Activated CD8-positive, alpha-beta memory T cell treated with anti-CD3 and anti-CD28 coated beads for 36 hours (primary cell): ENCODE results near the gene MEGF6. TPM values are rescaled to one million over a fixed set of nuclear protein-coding genes. Genes with fewer than 3 reads are reported as not detected.

Experiments used
- CTCF ChIA-PET: fragments of 350-600 bp; sonication (Branson Sonifier 250); formaldehyde crosslinking; loops from one replicate; lab custom pipeline; 2021; ENCODE audit warnings: antibody characterized with exemption; lab: Charles Lee
- POLR2A ChIA-PET: fragments of 350-600 bp; sonication (Branson Sonifier 250); formaldehyde crosslinking; loops from one replicate; lab custom pipeline; 2021; ENCODE audit warnings: antibody characterized with exemption; lab: Charles Lee
- total RNA-seq, 2 experiments: library from RNA; stranded (reverse); gene quantifications; one replicate each; pipeline ENCODE4 v1.2.3, GENCODE V29; 2021

Gene MEGF6
- total RNA-seq, 2 experiments from 2014 or later = 1.3 to 1.6 TPM

DNA sequence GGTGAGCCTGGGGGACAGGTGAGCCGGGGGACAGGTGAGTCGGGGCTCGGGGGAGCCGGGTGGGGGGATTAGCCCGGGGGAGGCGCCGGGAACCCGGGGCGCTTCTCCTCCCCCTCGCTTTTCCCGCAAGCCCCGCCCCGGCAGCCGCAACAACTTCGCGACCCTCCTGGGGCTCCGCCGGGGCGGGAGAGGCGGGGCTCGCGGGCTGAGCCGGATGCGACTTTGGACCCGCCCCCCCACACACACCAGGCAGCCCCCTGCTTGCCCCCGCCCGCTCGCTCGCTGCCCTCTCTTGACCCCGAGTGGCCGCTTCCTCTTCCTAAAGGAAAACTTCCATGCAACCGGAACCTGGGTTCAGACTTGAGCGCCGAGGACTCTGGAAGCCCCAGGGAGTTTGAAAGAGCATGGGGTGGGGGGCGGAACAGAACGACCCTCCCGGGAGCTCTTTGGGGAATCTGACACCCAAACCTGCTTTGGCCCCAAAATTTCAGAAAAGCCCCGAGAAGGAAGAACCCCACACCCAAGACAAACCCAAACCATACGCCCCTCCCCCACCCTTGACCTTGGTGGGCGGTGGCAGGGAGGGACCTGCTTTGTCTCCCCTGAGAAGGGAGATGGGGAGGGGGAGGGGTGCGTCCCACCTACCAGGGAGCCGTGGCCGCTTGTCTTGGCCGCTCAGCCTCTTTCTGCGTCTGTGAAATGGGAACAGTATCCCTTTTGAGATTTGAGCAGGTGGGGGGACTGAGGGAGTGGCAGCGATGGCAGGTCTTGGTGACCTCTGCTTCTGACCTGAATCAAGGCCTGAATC lies 156.3 kb downstream of the MEGF6 start:
- POLR2A ChIA-PET = no interaction called here
- CTCF ChIA-PET = interaction anchor here (2.4 kb wide), 1 partner anchor 27 kb away, joined by 13 read pairs; no protein-coding TSS in a partner anchor

DNA sequence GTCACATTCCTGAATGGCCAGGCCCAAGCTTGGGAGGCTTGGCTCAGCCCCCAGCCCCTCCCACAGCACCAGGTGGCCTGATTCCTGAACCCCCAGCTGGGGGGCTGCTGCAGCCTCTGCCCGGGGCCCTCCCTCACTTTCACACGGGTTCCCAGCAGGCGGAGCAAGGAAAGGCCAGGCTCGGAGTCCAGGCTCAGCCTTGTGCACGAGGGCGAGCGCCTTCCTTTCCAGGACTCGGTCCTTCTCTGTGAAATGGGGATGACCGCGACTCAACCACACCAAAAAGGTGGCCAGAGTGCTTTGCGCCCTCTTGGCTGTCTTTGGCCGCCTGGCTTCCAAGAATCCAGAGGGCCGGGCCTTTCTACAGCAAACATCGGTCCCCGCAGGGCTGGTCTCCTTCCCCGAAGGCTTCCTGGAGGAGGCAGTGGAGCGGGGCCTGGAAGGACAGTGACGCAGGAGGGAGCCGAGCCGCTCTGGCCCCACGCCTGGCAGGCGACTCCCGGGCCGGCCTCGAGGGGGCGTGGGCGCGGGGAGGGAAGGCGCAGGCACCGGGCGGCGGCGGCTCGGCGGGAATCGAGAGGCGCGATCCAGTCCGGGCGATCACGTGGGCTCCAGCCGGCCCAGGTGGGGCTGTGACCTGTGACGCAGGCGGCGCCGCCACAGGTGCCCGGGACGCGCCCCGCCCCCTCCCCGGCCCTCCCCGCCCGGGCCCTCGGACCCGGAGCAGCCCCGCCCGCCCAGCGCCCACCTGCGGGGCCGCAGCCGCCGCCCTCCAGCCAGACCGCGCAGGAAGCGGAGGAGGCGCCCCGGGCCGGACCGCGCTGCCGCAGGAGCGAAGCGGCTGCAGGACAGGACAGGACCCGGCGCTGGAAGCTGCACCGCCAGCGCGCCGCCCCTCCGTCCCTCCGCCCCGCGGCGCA lies 157.2 kb downstream of the MEGF6 start, which contains the start of gene ARHGEF16:
ARHGEF16 (plus strand) TSS at position 775 of the 920 bp plus-strand sequence. CDS start 8,420 bp downstream, outside the sequence.
- ChIA-PET POLR2A (interaction anchor here (1.5 kb wide), 1 partner anchor 165 kb away, joined by 4 read pairs; no protein-coding TSS in a partner anchor), CTCF (interaction anchor here (0.7 to 2.4 kb wide), 11 partner anchors 15 to 965 kb away, joined by 3 to 45 read pairs (median 5); partner anchors contain the start of gene TP73)

DNA sequence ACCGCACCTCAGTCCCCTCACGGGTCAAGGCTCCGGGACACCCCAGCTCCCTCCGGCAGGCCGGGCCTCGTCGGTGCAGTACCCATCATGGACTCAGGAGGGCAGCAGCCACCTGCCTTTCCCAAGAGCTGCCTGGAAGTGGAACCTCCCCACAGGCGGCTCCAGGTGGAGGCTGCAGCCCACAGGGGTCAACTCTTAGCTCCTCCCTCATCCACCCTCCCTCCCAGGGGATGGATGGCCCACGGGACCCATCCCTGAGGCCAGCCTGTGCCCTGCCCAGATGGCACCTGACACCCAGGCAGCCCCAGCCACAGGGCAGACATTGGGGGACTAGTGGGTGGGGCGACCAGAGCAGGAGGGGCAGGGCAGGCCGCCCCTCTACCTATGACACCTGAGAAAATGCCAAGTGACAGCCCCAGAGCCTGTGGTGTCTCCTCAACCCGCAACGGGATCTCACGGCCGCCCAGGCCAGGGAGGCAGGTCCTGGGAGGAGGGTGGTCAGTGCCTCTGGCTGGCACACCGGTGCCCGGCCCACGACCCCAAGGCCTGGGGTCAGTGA lies 158.0 kb downstream of the MEGF6 start:
- ChIA-PET CTCF (interaction anchor here (0.6 to 2.4 kb wide), 23 partner anchors 14 to 964 kb away, joined by 3 to 45 read pairs (median 5); partner anchors contain the start of gene TP73), POLR2A (interaction anchor here (1.5 kb wide), 1 partner anchor 166 kb away, joined by 4 read pairs; no protein-coding TSS in a partner anchor)

DNA sequence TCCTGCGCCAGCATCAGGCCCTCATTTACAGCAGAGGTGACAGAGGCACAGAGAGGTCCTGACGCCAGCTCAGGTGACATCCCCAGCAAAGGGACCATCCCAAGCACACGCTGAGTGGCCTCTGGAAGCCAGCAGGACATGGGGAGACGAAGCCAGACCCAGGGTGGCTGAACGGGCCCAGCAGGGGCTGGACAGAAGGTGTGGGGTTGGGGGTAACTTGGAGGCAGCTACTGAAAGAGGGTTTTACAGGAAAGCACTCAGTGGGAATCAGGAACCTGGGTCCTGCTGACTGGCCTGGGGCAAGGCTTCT lies 158.5 kb downstream of the MEGF6 start:
- CTCF ChIA-PET = interaction anchor here (0.6 to 2.4 kb wide), 22 partner anchors 14 to 964 kb away, joined by 3 to 45 read pairs (median 5); partner anchors contain the start of gene TP73
- POLR2A ChIA-PET = interaction anchor here (1.5 kb wide), 1 partner anchor 166 kb away, joined by 4 read pairs; no protein-coding TSS in a partner anchor

DNA sequence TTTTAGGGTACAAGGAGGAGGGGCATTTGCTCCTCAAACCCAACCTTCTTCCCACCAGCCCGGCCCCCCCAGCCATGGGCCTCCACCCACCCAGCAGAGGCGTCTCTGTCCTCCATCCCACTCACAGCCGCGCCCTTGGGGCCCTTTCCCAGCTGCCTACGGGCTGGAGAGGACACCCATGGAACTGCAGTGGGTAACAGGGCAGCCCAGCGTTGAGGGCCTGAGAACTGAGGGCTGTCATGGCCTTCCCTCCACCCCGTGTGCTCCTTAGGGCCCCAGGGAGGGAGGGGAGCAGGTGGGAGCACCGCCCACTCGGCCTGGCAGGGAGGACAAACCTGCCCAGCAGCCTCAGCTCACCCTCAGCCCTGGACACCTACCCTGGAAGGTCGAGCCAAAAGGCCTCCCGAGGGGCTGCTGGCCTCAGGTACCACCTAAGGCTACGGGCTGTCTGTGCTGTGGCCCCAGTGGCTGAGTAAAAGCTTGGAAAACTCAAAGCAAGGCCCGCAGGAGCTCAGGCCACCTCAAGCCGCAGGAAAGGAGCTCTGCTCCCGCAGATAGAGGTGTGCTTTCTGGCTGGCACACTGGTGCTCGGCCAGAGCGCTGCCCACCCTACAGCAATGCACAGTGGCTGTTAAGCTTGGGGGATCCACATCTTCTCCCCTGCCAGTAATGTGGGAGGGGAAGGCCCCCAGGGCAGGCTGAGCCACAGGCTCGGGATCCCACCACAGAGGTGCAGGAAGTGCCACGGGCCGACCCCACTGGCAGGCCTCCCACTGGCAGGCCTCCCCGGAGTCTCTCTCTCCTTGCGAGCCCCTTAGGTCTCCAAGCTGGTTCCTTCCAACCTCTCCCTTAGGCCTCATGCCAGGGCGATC lies 159.1 kb downstream of the MEGF6 start:
- CTCF ChIA-PET = interaction anchor here (0.6 to 2.4 kb wide), 21 partner anchors 13 to 963 kb away, joined by 3 to 45 read pairs (median 5); partner anchors contain the start of gene TP73
- POLR2A ChIA-PET = interaction anchor here (1.5 kb wide), 1 partner anchor 167 kb away, joined by 4 read pairs; no protein-coding TSS in a partner anchor

DNA sequence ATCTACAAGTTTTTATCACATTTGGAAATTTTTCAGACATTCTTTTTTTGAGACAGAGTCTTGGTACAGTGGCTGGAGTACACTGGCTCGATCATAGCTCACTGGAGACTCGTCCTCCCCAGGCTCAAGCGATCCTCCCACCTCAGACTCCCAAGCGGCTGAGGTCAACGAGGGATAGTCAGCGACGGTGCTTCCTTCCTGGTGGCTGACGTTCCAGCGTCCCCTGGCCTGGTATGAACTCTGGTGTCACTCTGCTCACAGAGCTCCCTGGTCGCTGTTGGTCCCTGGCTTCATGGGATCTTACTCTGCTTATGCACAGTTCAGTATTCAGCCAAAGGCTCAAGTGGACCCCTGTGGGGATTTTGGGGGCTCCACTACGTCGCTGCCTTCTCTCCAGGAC lies 160.3 kb downstream of the MEGF6 start:
- POLR2A ChIA-PET = no interaction called here
- CTCF ChIA-PET = interaction anchor here (1.2 kb wide), 1 partner anchor 168 kb away, joined by 4 read pairs; no protein-coding TSS in a partner anchor

DNA sequence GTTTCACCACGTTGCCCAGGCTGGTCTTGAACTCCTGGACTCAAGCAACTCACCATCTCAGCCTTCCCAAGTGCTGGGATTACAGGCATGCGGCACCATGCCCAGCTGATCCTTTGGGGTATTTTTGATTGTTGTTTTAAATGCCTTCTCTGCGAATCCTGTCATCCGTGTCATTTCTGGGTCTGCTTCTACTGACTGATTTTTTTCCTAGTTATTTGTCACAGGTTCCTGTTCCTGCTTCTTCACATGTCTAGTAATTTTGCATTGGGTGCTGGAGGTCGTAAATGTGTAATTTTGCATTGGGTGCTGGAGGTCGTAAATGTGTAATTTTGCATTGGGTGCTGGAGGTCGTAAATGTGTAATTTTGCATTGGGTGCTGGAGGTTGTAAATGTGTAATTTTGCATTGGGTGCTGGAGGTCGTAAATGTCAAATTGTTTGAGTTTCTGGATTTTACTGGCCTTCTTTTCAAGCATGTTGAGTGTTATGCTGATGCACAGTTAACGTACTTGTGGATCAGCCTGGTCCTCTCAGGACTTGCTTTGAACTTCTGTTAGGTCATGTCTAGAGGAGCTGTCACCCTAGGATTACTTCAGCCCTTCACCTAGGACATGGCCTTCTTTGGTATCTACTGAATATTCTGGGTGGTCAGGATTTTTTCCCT lies 161.0 kb downstream of the MEGF6 start:
- CTCF ChIA-PET = interaction anchor here (1.2 kb wide), 1 partner anchor 169 kb away, joined by 4 read pairs; no protein-coding TSS in a partner anchor
- POLR2A ChIA-PET = no interaction called here

DNA sequence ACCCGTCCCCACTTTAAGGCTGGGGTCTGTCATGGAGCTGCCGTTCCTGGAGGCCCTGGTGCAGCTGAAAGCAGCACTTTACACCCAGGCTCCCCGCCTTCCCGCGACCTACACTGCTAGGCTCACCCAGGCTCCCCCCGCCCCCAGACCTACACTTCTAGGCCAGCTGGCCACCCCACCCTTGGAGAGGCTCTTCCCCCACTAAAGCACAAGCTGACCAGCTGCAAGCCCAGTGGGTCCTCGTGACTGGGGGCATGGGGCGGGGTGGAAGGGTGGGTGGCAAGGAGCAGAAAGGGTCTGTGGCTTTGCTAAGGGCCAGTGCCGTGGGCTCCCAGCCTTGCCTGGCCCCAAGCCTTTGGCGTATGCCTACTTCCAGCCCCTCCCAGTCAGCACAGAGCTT lies 166.6 kb downstream of the MEGF6 start:
- ChIA-PET POLR2A (no interaction called here), CTCF (no interaction called here)

DNA sequence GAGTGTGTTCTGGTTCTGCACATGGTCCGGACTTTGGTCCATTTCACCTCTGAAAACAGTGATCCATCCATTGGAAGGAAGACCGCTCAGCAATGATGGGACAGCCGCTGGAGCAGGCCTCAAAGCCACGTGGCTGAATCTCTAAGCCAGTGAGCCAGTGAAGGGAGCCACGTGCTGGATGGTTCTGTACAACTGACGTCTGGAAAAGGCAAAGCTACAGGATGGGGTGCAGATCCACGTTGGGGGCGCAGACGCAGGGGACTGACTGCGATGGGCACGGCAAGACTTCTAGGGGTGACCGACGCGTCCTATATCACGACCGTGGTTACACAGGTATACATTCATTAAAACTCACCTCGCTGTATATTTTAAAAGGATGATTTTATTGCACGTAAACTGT lies 167.0 kb downstream of the MEGF6 start:
- ChIA-PET CTCF (no interaction called here), POLR2A (no interaction called here)

DNA sequence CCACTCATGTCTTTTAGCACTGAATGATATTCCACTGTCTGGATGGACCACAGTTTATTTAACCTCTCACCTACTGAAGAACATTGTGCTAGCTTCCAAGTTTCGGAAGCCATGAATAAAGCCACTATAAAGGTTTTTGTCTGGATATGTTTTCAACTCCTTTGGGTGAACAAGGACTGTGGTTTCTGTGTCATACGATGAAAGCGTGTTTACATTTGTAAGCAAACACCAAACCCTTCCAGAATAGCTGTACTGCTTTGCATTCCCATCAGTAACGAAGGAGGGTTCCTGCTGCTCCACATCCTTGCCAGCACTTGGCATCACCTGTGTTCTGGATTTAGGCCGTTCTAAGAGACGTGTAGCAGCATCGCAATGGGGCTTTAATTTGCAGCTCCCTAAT lies 167.5 kb downstream of the MEGF6 start:
- ChIA-PET CTCF (no interaction called here), POLR2A (no interaction called here)

DNA sequence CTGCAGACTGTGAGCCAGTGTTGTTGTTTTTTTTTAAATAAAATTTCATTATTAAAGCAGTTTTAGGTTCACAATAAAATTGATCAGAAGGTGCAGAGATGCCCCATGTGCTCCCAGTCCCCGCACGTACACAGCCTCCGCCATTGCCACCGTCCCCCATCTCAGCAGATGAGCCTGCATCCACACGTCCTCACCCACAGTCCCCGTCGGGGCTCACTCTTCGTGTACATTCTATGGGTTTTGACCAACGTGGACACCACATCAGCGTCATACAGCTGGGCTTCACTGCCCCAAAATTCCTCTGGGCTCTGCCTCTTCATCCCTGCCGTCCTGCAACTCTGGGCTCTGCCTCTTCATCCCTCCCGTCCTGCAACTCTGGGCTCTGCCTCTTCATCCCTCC lies 168.4 kb downstream of the MEGF6 start:
- ChIA-PET CTCF (no interaction called here), POLR2A (no interaction called here)

DNA sequence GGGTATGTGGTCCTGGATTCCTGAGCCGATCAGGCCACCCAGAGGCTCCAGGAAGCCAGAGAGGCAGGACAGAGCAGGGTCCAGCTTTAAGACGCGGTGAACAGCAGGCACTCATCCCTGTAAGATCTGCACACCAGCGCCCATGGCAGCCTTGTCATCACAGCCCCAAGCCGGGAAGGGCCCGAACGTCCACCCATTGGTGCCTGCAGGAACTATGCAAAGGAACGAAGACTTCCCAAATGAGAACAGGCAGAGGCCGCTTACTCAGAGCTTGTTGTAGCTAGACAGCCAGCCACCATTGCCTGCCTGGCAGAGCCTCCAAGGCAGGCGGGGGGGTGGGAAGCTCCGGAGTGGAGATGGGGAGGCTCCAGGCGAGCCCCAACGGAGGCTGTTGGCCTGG lies 169.0 kb downstream of the MEGF6 start:
- CTCF ChIA-PET = no interaction called here

DNA sequence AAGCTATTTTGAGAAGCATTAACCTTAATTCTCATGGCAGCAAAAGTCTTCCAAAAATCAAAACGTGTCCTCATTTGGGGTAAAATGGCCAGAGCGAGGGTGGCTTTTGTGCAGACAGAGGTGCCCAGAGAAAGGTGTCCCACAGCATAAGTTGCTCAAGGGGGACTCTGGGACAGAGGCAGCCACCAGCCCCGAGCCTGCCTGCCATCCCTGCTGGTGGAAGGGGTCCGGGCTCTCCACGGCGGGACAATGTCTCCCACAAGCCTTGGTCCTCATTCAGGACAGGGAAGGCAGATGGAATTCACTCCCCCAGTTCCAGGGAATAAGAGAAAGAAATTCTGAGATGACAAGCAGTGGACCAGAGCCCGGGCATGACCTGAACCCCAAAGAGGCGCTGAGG lies 169.4 kb downstream of the MEGF6 start:
- POLR2A ChIA-PET = no interaction called here

More for the DNA sequence above, 169.0 kb downstream of the MEGF6 start:
- POLR2A ChIA-PET = no interaction called here

DNA sequence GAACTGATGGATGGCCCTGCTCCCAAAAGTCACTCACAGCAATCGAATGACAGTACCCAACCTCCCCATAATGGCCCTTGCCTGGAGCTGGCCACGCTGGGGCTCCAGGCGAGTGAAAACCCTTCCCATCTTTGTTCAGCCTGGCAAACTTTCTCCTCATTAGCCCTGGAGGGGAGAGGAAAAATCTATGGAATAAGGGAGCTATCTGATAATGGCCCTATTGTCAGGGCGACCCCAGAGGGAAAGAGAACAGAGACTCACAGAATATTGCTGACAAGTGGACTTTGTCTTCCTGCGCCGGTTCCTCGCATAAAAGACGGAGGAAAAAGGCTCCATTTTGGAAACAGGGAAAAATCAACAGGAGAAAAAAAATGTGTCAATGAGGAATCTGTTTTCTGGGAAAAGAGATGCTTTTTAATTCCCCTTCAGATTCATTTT lies 169.9 kb downstream of the MEGF6 start:
- CTCF ChIA-PET = no interaction called here
- POLR2A ChIA-PET = no interaction called here

More for the DNA sequence above, 169.4 kb downstream of the MEGF6 start:
- CTCF ChIA-PET = no interaction called here

DNA sequence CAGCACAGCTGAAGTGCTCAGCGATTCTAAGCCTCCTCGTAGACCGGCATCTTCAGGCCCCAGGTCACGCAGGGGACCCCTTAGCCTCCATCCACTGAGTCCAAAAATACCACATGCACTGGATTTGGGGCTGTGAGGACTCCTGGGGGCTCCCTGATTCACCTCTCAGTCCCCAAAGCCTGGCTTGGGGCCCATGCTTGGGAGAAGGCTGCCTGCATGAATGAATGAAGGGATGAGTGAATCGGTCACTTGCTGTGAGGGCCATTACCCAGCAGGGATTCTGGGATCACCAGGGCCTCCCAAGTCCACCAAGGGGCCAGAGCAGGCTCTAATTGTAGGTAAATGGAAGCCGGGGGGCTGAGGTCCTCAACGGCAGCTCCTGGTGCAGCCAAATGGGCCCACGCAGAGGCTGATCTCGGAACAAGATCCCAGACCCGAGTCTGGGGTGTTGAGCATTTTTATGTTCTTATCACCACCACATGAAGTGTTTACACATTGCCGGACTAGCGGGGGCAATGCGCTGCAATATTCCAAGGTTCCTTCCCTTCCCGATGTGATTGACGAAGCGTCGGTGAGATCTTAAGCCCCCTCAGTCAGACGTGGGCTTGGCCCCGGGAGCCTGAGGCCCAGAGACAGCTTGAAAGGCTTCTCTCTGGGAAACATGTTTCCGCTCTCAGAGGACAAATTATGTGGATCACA lies 170.4 kb downstream of the MEGF6 start:
- ChIA-PET CTCF (no interaction called here), POLR2A (no interaction called here)

DNA sequence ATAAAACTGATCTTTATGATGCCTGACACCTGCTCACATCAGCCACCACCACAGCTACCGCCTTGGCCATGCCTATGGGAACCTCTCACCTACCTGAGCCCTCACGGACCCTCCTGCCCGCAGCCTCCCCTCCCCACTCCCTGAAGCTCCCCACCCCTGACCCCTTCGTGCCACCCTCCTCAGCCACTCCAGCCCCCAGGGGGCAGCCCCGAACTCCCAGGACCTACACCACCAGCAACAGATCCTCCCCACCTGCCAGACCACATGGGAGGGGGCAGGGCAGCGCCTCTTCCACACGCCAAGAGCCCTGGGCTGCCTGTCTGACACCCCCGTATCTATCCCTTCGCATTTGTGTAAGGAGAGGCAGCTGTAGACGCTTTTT lies 171.0 kb downstream of the MEGF6 start:
- ChIA-PET POLR2A (no interaction called here), CTCF (no interaction called here)
